GM21423 (cell line): ENCODE data around the gene SMOC2.
"Not testable (repeated sequence)": the region's sequence is repeated elsewhere in the genome, so short reads cannot be mapped to it uniquely, and the experiment has no call there.

Experiments
- ATAC-seq: cut with Tn5 transposase; IDR thresholded peaks from one replicate; pipeline ENCODE4 v1.9.1; 2021; ENCODE audit warnings: mild to moderate bottlenecking, moderate library complexity; ENCODE audit not compliant: unreplicated experiment

The SMOC2 gene

DNA sequence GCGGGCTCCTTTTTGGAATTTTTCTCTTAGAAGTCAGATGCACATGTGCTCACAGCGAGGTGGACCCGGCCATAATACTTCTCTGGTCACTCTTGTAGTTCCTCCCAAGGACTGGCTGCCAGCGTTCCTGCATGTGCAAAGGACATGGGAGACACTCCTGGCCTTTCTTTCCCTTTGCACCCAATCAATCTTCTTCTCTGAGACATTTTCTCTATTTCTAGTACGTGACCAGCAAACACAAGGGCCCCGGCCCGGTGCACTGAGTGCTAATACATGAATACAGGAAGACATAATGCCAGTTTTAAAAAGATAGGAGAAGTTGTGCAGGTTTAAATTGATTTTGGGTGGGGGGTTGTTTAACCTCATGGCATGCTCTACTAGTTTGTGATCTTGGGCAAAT, 233.6 kb downstream of the SMOC2 start:
- no peak for ATAC-seq

DNA sequence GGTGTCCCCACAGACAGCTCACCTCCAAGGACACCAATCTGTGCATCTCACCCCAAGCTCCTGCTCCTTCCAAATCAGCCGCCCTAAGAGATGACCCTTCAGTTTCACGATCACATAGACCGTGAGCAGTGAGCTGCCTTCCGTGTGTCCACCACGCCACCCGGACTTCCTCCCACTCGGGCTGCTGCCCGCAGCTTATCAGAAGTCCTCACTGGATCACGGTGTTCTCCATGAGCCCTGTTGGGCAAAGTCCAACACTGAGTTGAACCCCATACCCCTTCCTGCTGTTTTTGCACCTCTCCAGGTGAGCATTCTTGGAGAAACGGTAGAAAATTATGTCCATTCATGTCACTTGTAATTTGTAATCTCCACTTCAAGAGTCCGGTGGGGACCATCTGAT, 234.4 kb downstream of the SMOC2 start:
- no peak for ATAC-seq

DNA sequence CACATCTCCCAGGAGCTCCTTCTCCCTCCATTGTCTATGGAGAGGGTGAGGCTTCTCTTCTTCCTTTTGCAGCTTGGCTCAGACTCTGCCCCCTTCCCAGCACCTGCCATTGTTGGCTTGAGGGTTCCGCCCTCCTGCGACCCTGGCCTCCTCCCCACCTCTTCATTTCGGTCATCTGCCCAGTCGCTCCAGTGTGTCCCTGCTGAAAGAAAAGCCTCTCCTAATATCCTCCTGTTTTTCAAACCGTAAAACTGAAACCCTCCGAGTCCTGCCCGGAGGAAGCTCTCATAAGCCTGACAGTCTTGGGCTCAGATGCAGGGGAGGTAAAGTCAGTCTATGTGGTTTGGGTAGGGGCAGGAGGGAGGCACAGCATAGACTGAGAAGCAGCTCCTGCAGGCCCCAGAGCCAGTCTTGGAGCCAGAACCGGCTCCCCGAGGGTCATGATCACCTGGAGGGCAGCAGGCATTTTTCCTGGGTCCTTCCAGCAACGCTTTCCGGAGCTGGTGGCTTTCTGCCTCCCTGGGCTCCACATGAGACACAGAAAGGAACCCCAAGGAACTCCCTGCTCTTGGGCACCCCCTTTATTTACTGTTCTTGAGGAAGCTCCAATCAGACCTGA, 235.1 kb downstream of the SMOC2 start:
- no peak for ATAC-seq

DNA sequence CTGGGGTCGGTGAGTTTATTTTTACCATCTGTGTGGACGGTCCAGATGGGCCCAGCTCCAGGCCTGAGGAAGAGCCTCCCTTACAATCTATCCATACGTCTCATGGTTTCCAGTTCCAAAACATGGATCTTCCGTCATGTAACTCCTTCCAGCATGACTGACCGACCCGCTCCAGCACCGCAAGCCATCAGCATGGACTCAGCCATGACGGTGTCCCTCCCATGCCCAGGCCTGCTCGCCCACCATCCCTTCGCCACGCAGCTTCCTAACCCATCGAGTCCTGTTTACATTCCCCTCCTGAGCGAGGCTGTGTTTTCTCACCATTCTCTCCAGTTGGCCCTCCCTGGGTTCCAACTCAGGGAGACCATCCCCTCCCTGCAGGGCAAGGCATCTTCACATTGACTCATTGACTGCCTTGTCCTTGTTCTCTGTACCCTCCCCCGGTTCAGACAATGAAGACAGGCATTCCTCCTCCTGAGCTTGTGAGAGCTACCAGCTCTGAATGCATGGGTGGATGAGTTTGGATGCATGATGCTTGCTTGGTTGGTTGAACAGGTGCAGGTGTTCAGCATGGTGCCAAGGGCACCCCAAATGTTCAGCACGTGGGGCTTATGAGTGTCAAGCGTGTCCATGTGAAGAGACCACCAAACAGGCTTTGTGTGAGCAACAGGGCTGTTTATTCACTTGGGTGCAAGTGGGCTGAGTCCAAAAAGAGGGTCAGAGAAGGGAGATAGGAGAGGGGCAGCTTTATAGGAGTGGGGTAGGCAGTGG, 235.8 kb downstream of the SMOC2 start:
- no peak for ATAC-seq

DNA sequence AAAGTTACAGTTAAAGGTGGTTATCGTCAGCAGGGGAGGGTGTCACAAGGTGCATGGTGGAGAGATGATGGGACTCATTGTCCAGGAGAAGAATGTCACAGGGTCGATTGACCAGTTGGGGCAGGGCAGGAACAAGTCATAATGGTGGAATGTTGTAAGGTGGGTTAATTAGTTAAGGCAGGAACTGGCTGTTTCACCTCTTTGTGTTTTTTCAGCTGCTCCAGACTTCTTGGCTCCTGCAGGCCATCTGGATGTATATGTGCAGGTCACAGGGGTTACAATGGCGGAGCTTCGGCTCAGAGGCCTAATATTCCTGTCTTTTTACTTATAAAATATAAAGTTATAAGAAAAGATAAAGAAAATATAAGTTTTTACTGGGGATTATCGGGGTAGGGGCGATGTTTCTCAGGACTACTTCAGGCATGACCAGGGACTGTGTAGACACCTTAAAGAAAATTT, 236.4 kb downstream of the SMOC2 start:
- not testable (repeated sequence) for ATAC-seq

DNA sequence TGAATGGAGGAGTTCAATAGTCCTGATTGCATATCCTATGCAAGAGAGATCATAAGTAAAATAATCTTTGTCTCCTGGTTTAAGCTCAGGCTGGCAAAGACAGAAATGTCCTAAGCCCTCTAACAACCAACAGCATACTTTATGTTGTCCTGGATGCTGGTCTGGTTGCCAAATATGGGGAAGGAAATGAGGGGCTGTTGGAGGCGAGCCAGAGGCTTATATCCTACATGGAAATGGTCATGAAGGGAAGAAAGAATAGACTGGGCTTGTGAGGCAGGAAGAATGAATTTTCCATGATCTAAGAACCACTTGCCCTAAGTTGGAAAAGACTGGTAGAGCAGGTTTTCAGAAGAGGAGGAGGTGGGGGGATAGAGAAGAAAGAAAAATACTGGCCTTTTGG, 237.1 kb downstream of the SMOC2 start:
- no peak for ATAC-seq

DNA sequence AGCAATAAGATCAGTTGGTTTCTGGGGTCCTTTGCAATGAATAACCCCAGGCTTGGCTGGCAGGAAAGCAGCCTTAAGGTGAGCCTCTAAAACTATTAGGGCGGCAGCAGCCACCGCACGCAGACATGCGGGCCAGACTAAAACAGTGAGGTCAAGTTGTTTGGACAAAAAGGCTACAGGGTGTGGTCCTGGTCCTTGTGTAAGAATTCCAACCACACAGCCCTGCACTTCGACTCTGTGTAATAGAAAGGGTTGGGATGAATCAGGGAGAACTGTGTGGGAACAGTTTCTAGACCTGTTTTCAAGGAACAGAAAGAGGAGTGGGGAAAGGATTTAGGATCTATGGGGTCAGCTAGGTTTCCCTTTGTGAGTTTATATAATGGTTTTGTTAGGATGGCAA, 237.6 kb downstream of the SMOC2 start:
- ATAC-seq, result no peak

DNA sequence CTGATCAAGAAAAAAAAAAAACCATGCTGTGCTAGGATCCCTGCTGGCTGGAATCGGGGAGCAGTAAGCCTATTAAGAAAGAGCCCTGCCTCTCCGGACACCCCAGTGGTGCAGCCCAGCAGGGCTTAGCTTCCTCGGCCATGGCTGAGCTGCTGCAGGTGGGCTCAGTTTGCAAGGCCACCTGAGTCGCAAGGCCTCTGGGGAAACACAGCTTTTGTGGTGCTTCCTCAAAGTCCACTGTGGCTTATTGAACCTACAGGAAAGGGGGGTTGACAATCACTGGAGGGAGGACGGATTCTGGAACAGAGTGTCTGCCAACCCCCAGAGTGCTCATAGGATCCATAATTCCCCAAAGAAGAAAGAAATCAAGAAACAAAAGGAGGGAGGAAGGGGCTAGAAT, 240.8 kb downstream of the SMOC2 start:
- no peak for ATAC-seq

DNA sequence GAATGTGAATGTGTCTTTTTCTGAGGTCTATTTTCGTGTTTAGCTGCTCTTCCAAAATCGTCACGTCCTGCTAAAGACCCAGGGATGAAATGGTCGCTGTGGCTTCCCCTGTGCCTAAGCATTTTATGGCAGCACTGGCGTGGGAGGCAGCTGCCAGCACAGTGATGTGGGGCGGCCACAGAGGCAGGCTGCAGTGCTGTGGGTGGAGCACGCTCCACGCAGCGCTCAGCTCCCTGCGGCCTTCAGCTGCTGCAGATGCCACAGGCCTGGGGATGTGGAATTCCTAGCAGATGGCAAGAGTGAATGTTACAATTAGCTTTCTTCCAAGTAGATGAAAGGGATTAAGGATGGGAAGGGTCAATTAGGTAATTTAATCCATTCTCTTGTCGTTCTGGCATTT, 242.6 kb downstream of the SMOC2 start:
- no peak for ATAC-seq

DNA sequence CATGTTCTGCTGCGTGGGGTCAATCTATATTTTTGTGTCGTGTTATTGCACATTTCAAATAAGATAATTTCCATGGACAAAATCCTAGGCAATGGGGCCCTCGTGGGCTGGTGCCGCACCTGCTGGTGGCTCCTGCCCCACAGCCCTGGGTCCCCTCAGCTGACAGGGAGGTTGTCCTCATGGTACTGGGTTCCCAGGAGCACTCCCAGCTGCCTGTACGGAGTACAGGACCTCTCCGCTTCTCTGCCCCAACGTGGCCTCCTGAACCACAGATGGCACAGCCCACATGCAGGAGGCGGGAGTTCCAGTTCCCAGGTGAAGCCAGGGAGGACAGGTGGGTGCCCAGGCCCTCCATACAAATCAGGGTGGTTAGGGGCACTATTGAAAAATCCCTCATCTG, 243.5 kb downstream of the SMOC2 start:
- no peak for ATAC-seq

DNA sequence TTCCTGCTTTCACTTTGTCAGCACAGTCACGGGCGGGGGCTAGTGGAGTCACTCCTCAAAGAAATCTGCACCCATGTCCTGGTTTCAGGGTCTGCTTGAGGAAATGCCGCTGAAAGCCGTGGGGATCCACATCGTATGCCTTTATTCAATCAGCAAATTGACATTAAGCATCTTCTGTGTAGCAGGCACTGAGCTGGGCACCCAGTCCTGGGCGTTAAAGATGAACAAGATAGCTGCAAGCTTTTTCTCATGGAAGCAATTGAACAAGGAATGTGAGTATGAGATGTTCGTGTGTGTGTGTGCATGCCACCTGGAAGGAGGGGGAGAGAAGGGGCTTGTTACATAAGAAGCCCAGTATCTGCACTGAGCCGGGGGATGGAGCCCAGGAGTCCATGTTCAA, 243.9 kb downstream of the SMOC2 start:
- ATAC-seq, result no peak

DNA sequence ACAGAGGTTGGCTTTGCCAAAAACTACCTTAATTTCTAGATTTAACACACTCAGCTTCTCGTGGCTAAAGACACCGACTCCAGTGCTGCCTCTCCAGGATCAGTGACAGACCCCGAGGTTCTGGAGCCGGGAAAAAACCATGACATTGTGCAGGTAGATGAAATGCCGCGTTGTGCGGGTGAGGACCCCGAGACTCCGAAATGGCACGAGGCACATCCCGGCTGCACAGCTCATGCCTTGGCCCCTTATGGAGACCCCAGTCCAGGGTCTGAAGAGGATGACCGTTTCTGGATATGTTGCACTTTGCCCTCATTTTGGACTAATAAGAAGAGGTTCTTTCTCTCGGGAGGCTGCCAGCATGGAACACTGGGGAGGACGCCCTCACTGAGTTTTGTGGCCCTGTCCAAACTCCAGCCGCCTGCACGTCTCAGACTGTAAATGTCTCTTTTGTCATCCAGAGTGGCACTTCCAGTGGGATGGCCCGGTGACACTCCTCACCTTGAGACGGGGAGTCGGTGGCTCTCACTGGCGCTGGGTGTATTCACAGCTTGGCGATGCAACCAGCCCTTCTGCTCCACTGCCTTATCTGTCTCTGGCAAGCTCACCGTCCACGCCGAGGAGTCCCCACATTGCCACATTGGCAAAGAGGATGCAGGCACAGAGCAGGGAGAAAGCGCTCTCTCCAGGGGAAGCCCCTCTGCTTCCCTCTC, 245.2 kb downstream of the SMOC2 start:
- ATAC-seq, result no peak

DNA sequence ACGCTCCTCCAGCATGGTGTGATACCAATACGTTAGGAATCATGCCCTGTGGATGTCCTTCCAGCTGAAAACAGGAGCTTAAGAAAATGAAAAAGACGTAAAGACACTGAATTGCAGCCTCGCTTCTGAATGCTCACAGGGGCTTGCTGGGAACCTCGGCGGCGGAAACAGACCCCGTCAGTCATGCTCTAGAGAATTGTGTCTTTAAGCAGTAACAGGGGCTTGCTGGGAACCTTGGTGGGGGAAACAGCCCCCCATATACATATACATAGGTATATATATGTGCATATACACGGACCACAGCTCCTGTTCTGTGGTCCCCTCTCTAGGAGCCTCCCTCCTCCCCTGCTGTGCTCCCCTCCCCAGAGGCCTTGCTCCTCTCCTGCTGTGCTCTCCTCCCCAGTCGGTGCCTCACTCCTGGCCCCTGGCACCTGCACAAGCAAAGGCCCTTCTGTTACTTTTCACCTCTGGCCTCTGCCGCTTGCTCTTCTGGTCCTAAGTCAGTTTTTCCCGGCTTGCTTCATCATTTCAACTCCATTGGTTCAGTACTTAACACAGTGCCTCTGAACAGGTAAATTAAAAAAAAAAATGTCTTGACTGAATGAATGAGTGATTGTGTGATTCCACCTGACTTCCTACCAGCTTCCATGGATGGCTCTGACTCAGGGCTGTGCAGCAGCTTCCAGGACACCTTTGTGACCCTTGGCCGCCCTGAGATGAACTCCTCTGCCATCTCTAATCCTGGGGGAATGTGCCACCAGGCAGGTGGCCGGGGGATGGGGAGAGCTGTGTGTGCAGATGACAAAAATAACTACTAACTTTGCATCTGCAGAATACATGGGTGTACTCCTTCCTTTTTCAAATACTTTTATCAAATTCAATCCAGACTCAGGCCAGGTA, 246.1 kb downstream of the SMOC2 start:
- no peak for ATAC-seq

DNA sequence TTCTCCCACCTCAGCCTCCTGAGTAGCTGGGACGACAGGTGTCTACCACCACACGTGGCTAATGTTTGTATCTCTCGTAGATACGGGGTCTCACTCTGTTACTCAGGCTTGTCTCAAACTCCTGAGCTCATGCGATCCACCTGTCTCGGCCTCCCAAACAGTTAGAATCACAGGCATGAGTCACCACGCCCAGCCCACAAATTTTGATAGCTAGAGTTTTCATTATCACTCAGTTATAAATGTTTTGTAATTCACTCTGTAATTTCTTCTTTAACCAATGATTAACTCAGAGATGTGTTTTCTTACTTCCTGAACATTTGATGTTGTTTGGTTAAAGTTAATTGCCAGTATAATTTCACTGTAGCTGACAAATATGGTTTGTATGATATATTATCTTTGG, 249.3 kb downstream of the SMOC2 start:
- no peak for ATAC-seq

DNA sequence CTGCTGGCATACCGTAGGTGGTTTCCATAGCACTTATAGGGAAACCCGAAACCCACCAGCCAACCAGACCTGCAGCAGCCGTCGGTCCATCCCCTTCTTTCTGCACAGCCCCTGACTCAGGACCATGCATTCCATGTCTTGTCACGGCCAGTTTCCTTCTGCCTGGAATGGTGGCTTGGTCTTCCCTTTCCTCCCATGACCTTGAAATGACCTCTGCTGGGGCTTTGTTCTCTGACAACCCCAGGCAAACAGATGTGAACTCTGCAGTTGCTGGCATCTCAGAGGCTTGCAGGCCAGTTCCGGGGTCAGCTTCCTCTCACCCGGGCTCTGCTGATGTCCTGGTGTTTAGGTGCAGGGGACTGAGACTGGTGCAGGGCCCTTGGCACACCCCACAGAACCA, 250.8 kb downstream of the SMOC2 start:
- no peak for ATAC-seq

DNA sequence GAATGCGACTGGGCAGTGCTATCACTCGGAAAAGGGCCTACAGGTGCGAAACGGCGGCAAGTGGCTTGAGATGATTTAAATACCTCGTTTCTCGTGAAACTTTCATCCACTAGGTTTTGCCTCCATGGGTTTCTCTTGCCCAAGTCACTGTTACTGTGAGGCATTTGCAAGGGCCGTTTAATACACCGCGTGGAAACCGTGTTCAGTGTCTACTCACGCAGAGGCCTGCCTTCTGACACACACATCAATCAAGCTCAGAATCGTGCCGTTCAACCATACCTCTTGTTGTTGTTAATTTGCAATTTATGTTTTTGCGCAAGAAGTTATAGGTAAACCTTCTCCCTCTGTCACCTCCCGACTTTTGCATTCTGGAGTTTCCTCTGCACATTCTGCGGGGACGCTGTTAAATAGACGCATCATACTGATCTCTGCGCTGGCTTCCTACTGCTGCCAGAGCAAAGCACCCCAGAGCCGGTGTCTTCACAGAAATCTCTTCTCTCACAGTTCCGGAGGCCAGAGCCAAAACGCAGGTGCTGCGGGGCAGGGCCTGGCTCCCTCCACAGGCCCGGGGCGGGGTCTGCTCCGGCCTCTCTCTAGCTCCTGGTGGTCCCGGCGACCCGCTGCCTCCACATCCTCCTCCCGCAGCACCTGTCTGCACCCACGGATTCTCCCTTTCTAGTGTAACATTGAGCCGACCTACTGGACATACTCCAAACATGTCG, 251.4 kb downstream of the SMOC2 start:
- ATAC-seq, result no peak

DNA sequence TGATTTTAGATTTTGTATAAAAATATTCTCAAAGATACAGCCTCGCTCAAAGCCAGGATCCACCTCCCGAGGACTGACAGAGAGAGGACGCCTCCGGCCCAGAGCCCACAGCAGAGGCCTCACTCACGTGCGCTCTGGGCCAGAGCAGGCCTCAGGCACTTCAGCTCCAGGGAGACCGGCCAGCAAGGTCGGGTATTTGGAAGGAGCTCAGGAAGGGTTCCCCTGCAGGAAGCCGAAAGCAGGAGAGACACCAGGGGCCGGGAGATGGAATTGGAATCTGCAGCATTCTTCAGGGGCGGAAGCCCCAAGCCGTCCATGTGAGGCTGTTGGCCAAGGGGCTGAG, 251.9 kb downstream of the SMOC2 start:
- ATAC-seq, result not testable (repeated sequence)

DNA sequence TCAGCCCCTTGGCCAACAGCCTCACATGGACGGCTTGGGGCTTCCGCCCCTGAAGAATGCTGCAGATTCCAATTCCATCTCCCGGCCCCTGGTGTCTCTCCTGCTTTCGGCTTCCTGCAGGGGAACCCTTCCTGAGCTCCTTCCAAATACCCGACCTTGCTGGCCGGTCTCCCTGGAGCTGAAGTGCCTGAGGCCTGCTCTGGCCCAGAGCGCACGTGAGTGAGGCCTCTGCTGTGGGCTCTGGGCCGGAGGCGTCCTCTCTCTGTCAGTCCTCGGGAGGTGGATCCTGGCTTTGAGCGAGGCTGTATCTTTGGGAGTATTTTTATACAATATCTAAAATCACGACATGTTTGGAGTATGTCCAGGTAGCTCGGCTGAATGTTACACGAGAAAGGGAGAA, 253.8 kb downstream of the SMOC2 start:
- ATAC-seq, result not testable (repeated sequence)

DNA sequence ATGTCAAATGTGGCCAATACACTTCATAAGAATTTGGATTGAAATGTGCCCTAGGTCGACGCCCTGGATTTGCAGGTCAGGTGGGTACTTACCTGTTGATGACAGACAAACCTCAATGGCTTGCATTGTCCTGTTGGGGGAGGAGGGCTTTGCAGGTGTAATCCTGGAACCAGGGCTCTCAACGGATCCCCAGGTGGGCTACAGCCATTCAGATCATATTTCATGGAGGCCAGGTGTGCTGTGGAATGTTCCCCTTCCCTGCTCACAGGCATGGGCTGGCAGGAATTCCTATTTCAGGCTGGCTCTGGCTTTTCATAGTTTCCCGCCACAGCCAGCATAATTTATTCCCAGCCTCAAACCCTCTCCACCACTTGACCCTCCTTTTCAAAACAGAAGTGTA, 254.7 kb downstream of the SMOC2 start:
- no peak for ATAC-seq

DNA sequence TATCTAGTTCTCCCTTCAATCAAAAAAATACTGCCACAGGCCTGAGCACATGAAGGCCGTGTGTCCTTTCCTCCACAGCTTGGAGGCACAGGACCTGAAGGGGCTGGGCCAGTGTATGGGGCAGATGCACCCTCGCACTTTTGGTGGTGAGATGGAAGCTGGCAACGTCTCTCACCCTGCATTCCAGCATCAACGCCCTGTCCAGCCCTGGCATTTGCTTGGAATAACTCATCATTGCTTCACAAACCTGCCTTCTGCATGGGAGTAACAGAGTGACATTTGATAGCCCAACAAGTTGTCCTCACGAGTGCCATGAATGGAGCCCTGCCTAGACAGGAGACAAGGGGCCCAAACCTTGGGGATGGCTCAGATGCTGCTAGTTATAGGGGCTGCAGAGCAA, 257.9 kb downstream of the SMOC2 start:
- no peak for ATAC-seq
